ENCODE results near the gene SCPEP1.

The SCPEP1 gene

GRCh38 chr17:57016071-57016763 is 38.3 kb downstream of the SCPEP1 start:
- no peak for DNase-seq (ENCODE audit: insufficient read length, low spot score)
- TF ChIP-seq CTCF (IDR thresholded peaks at IDR 0.05; ENCODE audit: insufficient read depth, missing control alignments) = no peak

GRCh38 chr17:57016764-57017116 is 38.8 kb downstream of the SCPEP1 start:
- no peak for TF ChIP-seq CTCF (IDR thresholded peaks at IDR 0.05; ENCODE audit: insufficient read depth, missing control alignments)
- FAIRE-seq (no peak), DNase-seq (ENCODE audit: insufficient read length, low spot score) (no peak)

More at GRCh38 chr17:57016071-57016763, 38.3 kb downstream of the SCPEP1 start:
- FAIRE-seq = no peak

GRCh38 chr17:57017625-57018024 is 39.7 kb downstream of the SCPEP1 start:
- no peak for DNase-seq (ENCODE audit: insufficient read length, low spot score)
- TF ChIP-seq CTCF (IDR thresholded peaks at IDR 0.05; ENCODE audit: insufficient read depth, missing control alignments) = no peak
- no peak for FAIRE-seq

- DNase-seq (ENCODE audit: insufficient read length, low spot score) (no peak), FAIRE-seq (no peak)
- no peak for TF ChIP-seq CTCF (IDR thresholded peaks at IDR 0.05; ENCODE audit: insufficient read depth, missing control alignments)
Observed at GRCh38 chr17:57020208-57020607, 42.3 kb downstream of the SCPEP1 start.

GRCh38 chr17:57021226-57021940 is 43.5 kb downstream of the SCPEP1 start:
- DNase-seq (ENCODE audit: insufficient read length, low spot score) (no peak), FAIRE-seq (no peak)
- TF ChIP-seq CTCF (IDR thresholded peaks at IDR 0.05; ENCODE audit: insufficient read depth, missing control alignments) = no peak

- DNase-seq (ENCODE audit: insufficient read length, low spot score) (no peak), FAIRE-seq (no peak)
- TF ChIP-seq CTCF (IDR thresholded peaks at IDR 0.05; ENCODE audit: insufficient read depth, missing control alignments) = no peak
Observed at GRCh38 chr17:57025876-57026275, 47.9 kb downstream of the SCPEP1 start.

GRCh38 chr17:57027852-57028251 is 49.9 kb downstream of the SCPEP1 start:
- FAIRE-seq = no peak
- TF ChIP-seq CTCF (IDR thresholded peaks at IDR 0.05; ENCODE audit: insufficient read depth, missing control alignments) = no peak
- DNase-seq (ENCODE audit: insufficient read length, low spot score) = no peak
